HG03432 (cell line): Measurements from ENCODE around the gene GDF9.
A peak's percentile ranks its signal among the peaks of the same experiment; 100 is the strongest.
"Not testable (repeated sequence)": the region's sequence is repeated elsewhere in the genome, so short reads cannot be mapped to it uniquely, and the experiment has no call there.

ENCODE experiments used
- ATAC-seq: cut with Tn5 transposase; IDR thresholded peaks from one replicate; pipeline ENCODE4 v1.9.1; 2021; ENCODE audit warnings: mild to moderate bottlenecking, moderate library complexity; ENCODE audit not compliant: unreplicated experiment

The GDF9 gene

GRCh38 chr5:132873119-132873929 is 7.1 kb upstream of the GDF9 start, which contains the start of gene LEAP2:
Gene LEAP2, plus strand, starts transcription at chr5:132873668. Its CDS starts 27 bp downstream, at chr5:132873695.
- no peak for ATAC-seq

DNA sequence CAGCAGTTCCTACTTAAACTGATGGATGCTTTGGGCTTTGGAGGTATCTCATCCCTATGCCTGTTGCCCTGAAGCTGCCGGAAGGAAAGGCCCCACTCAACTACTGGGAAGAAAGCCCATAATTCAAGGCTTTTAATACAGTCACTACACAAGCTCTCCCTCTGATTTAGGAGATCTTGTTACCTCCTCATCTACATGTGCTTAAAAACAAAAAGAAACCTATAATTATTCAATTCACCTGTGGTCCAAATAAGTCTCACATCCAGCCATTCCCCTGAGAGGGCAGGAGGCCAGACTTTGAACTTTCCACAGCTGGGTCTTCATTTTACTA is 6.5 kb upstream of the GDF9 start:
- ATAC-seq, result no peak

DNA sequence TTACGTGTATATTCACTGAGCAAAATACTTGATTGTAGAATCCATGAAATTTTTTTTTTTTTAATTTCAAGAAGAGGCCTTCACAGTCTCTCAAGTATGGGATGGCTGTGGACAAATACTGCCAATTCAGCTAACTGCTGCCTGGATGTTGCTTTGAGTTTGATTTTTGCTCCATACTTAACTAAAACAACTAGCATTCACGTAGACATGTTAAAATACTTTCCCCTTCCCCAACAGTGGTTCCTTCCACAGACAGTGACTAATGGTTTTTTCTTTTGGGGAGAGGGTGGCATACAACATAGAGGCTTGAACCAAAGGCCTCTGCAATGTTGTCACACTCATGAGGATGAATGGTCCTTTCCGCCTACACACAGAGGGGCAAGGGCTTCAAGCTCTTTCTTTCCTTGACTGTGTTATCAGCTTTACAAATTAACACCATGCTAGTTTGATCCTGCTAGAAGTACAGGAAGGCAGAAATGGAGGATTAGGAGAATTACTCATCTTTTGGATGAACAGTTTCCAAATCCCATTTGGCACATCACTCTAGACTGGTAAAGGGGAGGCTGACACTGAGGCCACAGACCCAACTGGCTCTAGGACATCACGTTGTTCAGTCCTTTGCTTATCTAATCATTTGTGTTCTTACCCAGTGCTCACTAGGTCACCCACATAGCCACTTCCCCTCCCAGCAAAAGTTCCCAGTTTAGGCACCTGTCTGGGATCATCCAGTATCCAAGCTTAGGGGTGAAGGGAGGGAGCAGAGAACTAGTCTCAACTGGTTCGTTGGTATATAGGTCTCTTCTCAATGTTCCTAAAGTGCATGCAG is 5.4 kb upstream of the GDF9 start:
- no peak for ATAC-seq

DNA sequence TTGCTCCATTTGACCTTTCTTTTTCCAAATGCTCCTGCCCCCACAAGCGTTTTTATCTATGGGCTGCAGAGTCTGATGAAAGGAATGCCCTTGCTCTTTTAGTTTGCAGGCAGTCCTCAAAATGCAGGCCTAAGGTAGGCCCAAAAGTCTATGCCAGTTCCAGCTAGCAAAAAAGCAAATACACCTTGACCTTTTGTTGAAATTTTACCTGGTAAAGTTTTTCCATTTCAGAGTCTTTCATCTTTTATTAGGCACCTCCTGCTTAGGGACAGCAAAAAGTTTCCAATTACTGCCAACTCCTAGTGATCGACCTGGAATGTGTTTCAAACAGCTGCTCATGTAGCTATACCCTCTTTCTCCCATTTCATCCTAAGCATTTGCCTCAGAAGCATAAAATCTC is 4.5 kb upstream of the GDF9 start:
- no peak for ATAC-seq

- no peak for ATAC-seq
Observed at GRCh38 chr5:132868754-132869153, 2.5 kb upstream of the GDF9 start.

GRCh38 chr5:132867046-132867451 is 780 bp upstream of the GDF9 start:
- no peak for ATAC-seq

DNA sequence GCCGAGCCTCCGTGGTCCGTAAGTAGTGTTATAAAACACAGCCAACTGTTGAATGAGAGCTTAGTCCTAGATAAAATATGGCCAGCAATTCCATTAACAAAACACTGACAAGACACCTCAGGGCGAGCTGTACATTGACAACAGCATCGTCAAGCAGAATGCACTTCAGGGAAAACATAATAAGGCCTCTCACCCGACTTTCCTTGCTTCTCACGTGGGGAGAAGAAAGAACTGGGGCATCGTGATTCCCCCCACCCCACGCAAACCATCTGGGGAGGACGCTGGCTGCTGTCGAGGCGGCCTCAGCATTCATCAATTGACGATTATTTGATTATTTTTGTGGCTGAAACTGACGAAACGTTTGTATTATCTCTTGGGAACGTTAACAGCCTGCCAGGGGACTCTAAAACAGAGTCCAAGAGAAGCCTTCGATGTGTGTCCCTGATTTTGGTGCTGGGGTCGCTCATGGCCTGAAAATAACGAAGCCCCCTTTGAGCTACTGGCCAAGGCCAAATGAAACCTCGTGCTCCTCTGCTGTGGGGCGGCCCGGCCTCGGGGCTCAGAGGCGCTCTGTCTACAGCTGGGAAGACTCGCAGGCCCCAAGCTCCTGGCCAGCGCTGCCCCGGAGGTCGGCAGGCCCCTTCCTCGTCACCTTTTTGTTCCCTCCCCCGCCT is 464 bp downstream of the GDF9 start:
- ATAC-seq, result peak; percentile 33

DNA sequence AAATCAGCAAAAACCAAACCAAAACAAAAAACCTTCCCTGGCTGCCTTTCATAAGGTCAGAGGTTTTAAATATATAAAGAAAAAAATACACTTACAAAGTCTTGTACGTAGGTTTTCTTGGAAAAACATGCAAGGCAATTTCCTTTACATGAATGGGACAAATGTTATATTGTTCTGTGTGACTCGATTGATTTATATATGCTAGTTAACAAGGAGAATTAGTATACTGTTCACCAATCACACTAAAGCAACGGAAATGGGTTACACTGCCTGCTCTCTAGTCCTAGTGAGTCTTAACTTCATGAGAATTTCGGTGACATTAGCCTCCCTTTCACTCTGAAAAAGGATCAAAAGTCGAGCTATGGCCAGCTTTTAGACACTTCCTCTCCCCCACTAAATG is 5.5 kb downstream of the GDF9 start:
- no peak for ATAC-seq

DNA sequence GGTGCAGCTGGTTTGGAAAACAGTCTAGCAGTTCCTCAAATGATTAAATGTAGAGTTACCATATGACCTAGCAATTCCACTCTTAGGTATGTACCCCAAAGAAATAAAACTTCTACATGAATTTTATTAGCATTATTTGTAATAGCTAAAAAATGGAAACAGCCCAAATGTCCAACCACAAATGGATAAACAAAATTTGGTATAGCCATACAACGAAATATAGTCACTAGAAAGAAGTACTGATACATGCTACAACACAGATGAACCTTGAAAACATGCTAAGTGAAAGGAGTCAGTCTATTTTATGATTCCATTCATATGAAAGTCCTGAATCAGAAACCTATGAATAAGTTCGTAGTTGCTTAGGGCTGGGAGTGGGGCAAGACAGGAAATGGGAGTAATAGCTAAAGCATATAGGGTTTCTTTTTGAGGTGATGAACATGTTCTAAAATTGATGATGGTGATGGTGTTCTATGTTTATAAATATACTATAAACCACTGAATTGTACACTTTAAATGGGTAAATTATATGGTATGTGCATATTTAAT is 6.3 kb downstream of the GDF9 start:
- ATAC-seq, result no peak

DNA sequence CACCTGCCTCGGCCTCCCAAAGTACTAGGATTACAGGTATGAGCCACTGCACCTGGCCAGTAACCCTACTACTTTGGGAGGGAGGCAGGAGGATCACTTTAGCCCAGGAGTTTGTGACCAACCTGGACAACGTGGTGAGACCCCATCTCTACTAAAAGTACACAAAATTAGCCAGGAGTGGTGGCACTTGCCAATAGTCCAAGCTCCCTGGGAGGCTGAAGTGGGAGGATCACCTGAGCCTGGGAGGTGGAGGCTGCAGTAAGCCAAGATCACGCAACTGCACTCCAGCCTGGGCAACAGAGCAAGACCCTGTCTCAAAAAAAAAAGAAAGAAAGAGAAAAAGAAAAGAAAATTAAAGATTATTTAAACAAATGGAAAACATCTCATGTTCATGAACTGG is 10.3 kb downstream of the GDF9 start:
- no peak for ATAC-seq

DNA sequence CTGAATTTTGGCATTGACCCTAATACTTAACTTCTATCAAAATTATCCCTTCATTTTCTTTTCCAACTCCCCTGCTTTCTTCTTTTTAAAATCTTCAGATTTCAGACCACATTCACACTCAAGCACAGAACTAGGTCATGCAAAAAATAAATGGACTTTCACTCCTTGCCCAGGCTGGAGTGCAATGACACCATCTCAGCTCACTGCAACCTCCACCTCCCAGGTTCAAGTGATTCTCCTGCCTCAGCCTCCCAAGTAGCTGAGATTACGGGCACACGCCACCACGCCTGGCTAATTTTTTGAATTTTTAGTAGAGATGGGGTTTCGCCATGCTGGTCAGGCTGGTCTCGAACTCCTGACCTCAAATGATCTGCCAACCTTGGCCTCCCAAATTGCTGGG is 11.3 kb downstream of the GDF9 start:
- ATAC-seq, result not testable (repeated sequence)

DNA sequence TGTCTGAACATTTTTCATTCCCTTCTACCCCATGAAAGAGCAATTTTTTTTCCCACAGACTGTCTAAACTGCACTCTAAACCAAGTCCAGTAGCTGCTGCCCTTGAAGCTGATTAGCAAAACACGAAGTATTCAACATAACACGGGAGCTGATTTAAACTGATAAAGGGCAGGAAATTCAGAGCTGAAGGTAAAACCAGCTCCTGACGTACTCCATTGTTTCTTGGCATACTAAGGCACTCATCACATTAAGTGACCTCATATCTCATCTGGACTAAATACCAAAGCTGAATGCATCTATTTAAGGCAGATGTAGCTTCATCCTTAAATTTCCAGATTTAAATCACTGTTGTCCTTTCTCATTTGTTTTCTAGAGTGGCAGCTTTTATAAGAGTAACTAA is 12.0 kb downstream of the GDF9 start:
- no peak for ATAC-seq

GRCh38 chr5:132853790-132854189 is 12.5 kb downstream of the GDF9 start:
- ATAC-seq, result no peak

GRCh38 chr5:132853323-132853722 is 12.9 kb downstream of the GDF9 start:
- ATAC-seq, result no peak

GRCh38 chr5:132850066-132850465 is 16.2 kb downstream of the GDF9 start:
- ATAC-seq, result no peak

- ATAC-seq, result no peak
Observed at GRCh38 chr5:132849347-132849746, 16.9 kb downstream of the GDF9 start.

GRCh38 chr5:132848270-132848669 is 18.0 kb downstream of the GDF9 start:
- no peak for ATAC-seq

- ATAC-seq, result no peak
Observed at GRCh38 chr5:132841305-132841704, 25.0 kb downstream of the GDF9 start.

- ATAC-seq, result no peak
Observed at GRCh38 chr5:132840896-132841295, 25.4 kb downstream of the GDF9 start.

- ATAC-seq, result no peak
Observed at GRCh38 chr5:132840313-132840712, 26.0 kb downstream of the GDF9 start.
